B cell (primary cell): ENCODE measurements around the gene HBB. TPM values are rescaled to one million over a fixed set of nuclear protein-coding genes. Genes with fewer than 3 reads are reported as not detected.

Experiments
- ATAC-seq: fragments of 200-7000 bp; cut with Tn5 transposase; one replicate; pipeline ENCODE4 v1.10.0; 2021; ENCODE audit warnings: low read depth, mild to moderate bottlenecking, moderate number of reproducible peaks, moderate library complexity
- CTCF ChIA-PET: fragments of 350-600 bp; sonication (Branson Sonifier 250); formaldehyde crosslinking; loops from one replicate; lab custom pipeline; 2021; ENCODE audit warnings: antibody characterized with exemption, inconsistent platforms; lab: Charles Lee
- POLR2A ChIA-PET: fragments of 350-600 bp; sonication (Branson Sonifier 250); formaldehyde crosslinking; loops from one replicate; lab custom pipeline; 2021; ENCODE audit warnings: antibody characterized with exemption; lab: Charles Lee
- DNase-seq: peaks from one replicate; pipeline ENCODE4 v3.0.0; 2013
- H2AFZ ChIP-seq: 2 replicates; pipeline ENCODE4 v1.6.1; 2012; ENCODE audit warnings: mild to moderate bottlenecking, low read depth, low read length; ENCODE audit not compliant: insufficient read depth, poor library complexity, severe bottlenecking
- H3K27ac ChIP-seq, 2 donors: 1 replicate in 1 of 2; 2 replicates in 1 of 2; pipeline ENCODE4 v1.5.1; 2012 to 2013; ENCODE audit warnings: low read length in 2 of 2, mild to moderate bottlenecking in 2 of 2, moderate library complexity in 1 of 2
- H3K27me3 ChIP-seq, 4 experiments: fragments of 200-600 bp in 1 of 4; sonication (generic) in 1 of 4; replicated peaks in 1 of 4; 1 replicate in 2 of 4; 2 replicates in 2 of 4; pipeline versions ENCODE4 v1.6.1 to v1.7.0; 2013 to 2016; ENCODE audit warnings: low read length in 3 of 4, mild to moderate bottlenecking in 2 of 4, mixed read lengths in 1 of 4, moderate library complexity in 1 of 4; ENCODE audit not compliant: insufficient read depth in 4 of 4, control insufficient read depth in 3 of 4; ENCODE audit errors: control extremely low read depth in 1 of 4
- H3K36me3 ChIP-seq, 2 experiments: replicated peaks in 1 of 2; 1 replicate in 1 of 2; 2 replicates in 1 of 2; pipeline versions ENCODE4 v1.6.1 to v1.7.1; 2013; ENCODE audit warnings: low read length in 1 of 2; ENCODE audit not compliant: insufficient read depth in 2 of 2, control insufficient read depth in 1 of 2; ENCODE audit errors: control extremely low read depth in 1 of 2, extremely low read depth in 1 of 2
- H3K4me1 ChIP-seq, 2 donors: fragments of 200-600 bp in 1 of 2; sonication (generic) in 1 of 2; 1 replicate in 1 of 2; 2 replicates in 1 of 2; pipeline versions ENCODE4 v1.5.1 to v1.6.1; 2013 to 2017; ENCODE audit warnings: low read length in 2 of 2; ENCODE audit not compliant: control insufficient read depth in 2 of 2, insufficient read depth in 2 of 2
- H3K4me2 ChIP-seq: replicated peaks from 2 replicates; pipeline ENCODE3; 2012; ENCODE audit warnings: mild to moderate bottlenecking, low read depth, low read length; ENCODE audit not compliant: poor library complexity, severe bottlenecking
- H3K4me3 ChIP-seq, 5 experiments: fragments of 200-600 bp in 1 of 5; sonication (generic) in 1 of 5; 1 replicate in 3 of 5; 2 replicates in 2 of 5; pipeline versions ENCODE4 v1.5.1 to v1.7.0; 2011 to 2016; ENCODE audit warnings: low read length in 4 of 5, mild to moderate bottlenecking in 4 of 5, low read depth in 2 of 5, control low read depth in 1 of 5, moderate library complexity in 1 of 5; ENCODE audit not compliant: insufficient read depth in 1 of 5; ENCODE audit errors: control extremely low read depth in 1 of 5, extremely low read depth in 1 of 5
- H3K79me2 ChIP-seq: fragments of 200-600 bp; sonication (generic); one replicate; pipeline ENCODE4 v1.6.0; 2016; ENCODE audit warnings: low read length; ENCODE audit not compliant: control insufficient read depth, insufficient read depth
- H3K9ac ChIP-seq: fragments of 200-600 bp; sonication (generic); 2 replicates; pipeline ENCODE4 v1.6.1; 2017; ENCODE audit warnings: mild to moderate bottlenecking, low read length, moderate library complexity
- H3K9me3 ChIP-seq, 3 donors: one replicate each; pipeline versions ENCODE4 v1.6.1 to v1.7.1; 2013; ENCODE audit warnings: low read length in 2 of 3; ENCODE audit not compliant: control insufficient read depth in 2 of 3, insufficient read depth in 1 of 3; ENCODE audit errors: control extremely low read depth in 1 of 3
- H4K20me1 ChIP-seq: 2 replicates; pipeline ENCODE4 v1.6.0; 2012; ENCODE audit warnings: mild to moderate bottlenecking, low read length; ENCODE audit not compliant: insufficient read depth, control insufficient read depth, poor library complexity, severe bottlenecking
- H3K27ac Mint-ChIP-seq: one replicate; pipeline ENCODE4 v1.8.0; 2021; ENCODE audit warnings: mixed read lengths
- H3K27me3 Mint-ChIP-seq: one replicate; pipeline ENCODE4 v1.8.0; 2021; ENCODE audit warnings: mixed read lengths
- H3K4me1 Mint-ChIP-seq: one replicate; pipeline ENCODE4 v1.8.0; 2021; ENCODE audit warnings: mixed read lengths
- H3K4me3 Mint-ChIP-seq: one replicate; pipeline ENCODE4 v1.8.0; 2021; ENCODE audit warnings: mixed read lengths
- H3K9me3 Mint-ChIP-seq: one replicate; pipeline ENCODE4 v1.8.0; 2022; ENCODE audit warnings: mixed read lengths; ENCODE audit not compliant: insufficient read depth
- CTCF ChIP-seq: fragments of 200-600 bp; IDR thresholded peaks from one replicate; pipeline ENCODE4 v1.8.0; 2022; ENCODE audit warnings: antibody characterized with exemption, mild to moderate bottlenecking
- EZH2 ChIP-seq: IDR thresholded peaks from 2 replicates; pipeline ENCODE4 v1.6.1; 2012; ENCODE audit warnings: borderline replicate concordance, low read depth, mild to moderate bottlenecking, moderate library complexity, low read length; ENCODE audit not compliant: insufficient read depth, poor library complexity, severe bottlenecking
- WGBS: methylation state at CpG from one replicate; pipeline ENCODE4 v1.1.5; 2013; ENCODE audit warnings: missing lambda C conversion rate; ENCODE audit not compliant: insufficient coverage; 5-methylcytosine and 5-hydroxymethylcytosine counted together
- intact Hi-C: fragments of 100-400 bp; cut with micrococcal nuclease; formaldehyde crosslinking; loops from one replicate; pipeline ENCODE4 v1.10.0; 2022
- polyA plus RNA-seq: library from polyadenylated mRNA; depleted of rRNA; stranded (reverse); fragments of >200 nt; gene quantifications from 2 replicates; pipeline ENCODE4 v1.2.3, GENCODE V29; 2012
- total RNA-seq, 2 donors: library from RNA; stranded (reverse); fragments of 120-200 nt in 1 of 2; gene quantifications; 1 replicate in 1 of 2; 2 replicates in 1 of 2; pipeline versions ENCODE4 v1.2.3 to v1.2.4, GENCODE V29; 2013 to 2022

The HBB gene
- total and polyA plus RNA-seq, 2 donors (not counting 1 experiment from before 2014, with no cell fraction given), result 69.7 to 385 TPM

GRCh38 chr11:5238486-5238885 lies 11.6 kb upstream of the HBB start:
- DNase-seq, result no peak
- H3K9me3 Mint-ChIP-seq, result no peaks in the 10 kb centered on the region
- no peak overlapping the region for H3K27ac Mint-ChIP-seq
- Histone ChIP-seq H3K4me3 (no peak overlapping the region), H2AFZ (no peak overlapping the region), H3K79me2 (no peaks in the 10 kb centered on the region), H3K27me3 (no peaks in the 10 kb centered on the region), H3K4me1 (no peaks in the 10 kb centered on the region), H3K9me3 (no peaks in the 10 kb centered on the region), H3K27ac (no peak overlapping the region), H3K36me3 (no peaks in the 10 kb centered on the region), H3K4me2 (no peak overlapping the region), H4K20me1 (no peaks in the 10 kb centered on the region), H3K9ac (no peak overlapping the region)
- WGBS, result no CpG with 5 or more reads among the region's 2 CpGs
- ChIA-PET POLR2A (no interaction called here), CTCF (no interaction called here)
- H3K27me3 Mint-ChIP-seq, result peaks cover 6% of the 10 kb centered on the region
- peaks cover 6% of the 10 kb centered on the region for H3K4me1 Mint-ChIP-seq
- no peak for TF ChIP-seq CTCF
- TF ChIP-seq EZH2, result no peak
- H3K4me3 Mint-ChIP-seq, result no peak overlapping the region
- intact Hi-C loops, result no loop called here
- no peak for ATAC-seq

- Histone ChIP-seq H3K9ac (no peak overlapping the region), H3K36me3 (no peaks in the 10 kb centered on the region), H3K79me2 (no peaks in the 10 kb centered on the region), H3K27ac (no peak overlapping the region), H3K9me3 (no peaks in the 10 kb centered on the region), H3K4me3 (no peak overlapping the region), H3K27me3 (no peaks in the 10 kb centered on the region), H4K20me1 (no peaks in the 10 kb centered on the region), H2AFZ (no peak overlapping the region), H3K4me2 (no peak overlapping the region), H3K4me1 (no peaks in the 10 kb centered on the region)
- ChIA-PET CTCF (no interaction called here), POLR2A (no interaction called here)
- Mint-ChIP-seq H3K27ac (no peak overlapping the region), H3K9me3 (no peaks in the 10 kb centered on the region), H3K4me3 (no peak overlapping the region), H3K27me3 (peaks cover 6% of the 10 kb centered on the region), H3K4me1 (peaks cover 6% of the 10 kb centered on the region)
- no peak for TF ChIP-seq EZH2
- TF ChIP-seq CTCF, result no peak
- intact Hi-C loops, result no loop called here
- 100% methylated on average over 2 of the region's 2 CpGs for WGBS
- no peak for DNase-seq
- no peak for ATAC-seq
Measured at GRCh38 chr11:5237420-5237819, 10.5 kb upstream of the HBB start.
